DOHH2 (cell line): ENCODE results near the gene TFF3.

Source experiments
- H3F3A ChIP-seq: fragments of 200-600 bp; sonication (generic), shearing (Covaris generic); 2 replicates; pipeline ENCODE4 v1.6.0; 2016; ENCODE audit warnings: antibody characterized with exemption, mild to moderate bottlenecking; ENCODE audit not compliant: control insufficient read depth, insufficient read depth
- H3K27ac ChIP-seq: fragments of 200-600 bp; sonication (generic); 2 replicates; pipeline ENCODE4 v1.5.1; 2014; ENCODE audit warnings: low read depth, mild to moderate bottlenecking, low read length, moderate library complexity
- H3K27me3 ChIP-seq: fragments of 200-600 bp; sonication (generic); 2 replicates; pipeline ENCODE4 v1.6.1; 2014; ENCODE audit warnings: mild to moderate bottlenecking, low read length, mixed read lengths; ENCODE audit not compliant: control insufficient read depth
- H3K36me3 ChIP-seq: fragments of 200-600 bp; sonication (generic); 2 replicates; pipeline ENCODE4 v1.6.1; 2014; ENCODE audit warnings: mild to moderate bottlenecking, low read length, moderate library complexity, mixed read lengths; ENCODE audit not compliant: control insufficient read depth
- H3K4me1 ChIP-seq: fragments of 200-600 bp; sonication (generic); 2 replicates; pipeline ENCODE4 v1.6.1; 2014; ENCODE audit warnings: mild to moderate bottlenecking, low read length, mixed read lengths; ENCODE audit not compliant: control insufficient read depth
- H3K4me2 ChIP-seq: fragments of 200-600 bp; sonication (generic); 2 replicates; pipeline ENCODE4 v1.6.0; 2014; ENCODE audit warnings: mild to moderate bottlenecking, low read length, moderate library complexity
- H3K4me3 ChIP-seq: fragments of 200-600 bp; sonication (generic); 2 replicates; pipeline ENCODE4 v1.5.1; 2014; ENCODE audit warnings: mild to moderate bottlenecking, low read length, mixed read lengths
- H3K79me2 ChIP-seq: fragments of 200-600 bp; sonication (generic); 2 replicates; pipeline ENCODE4 v1.6.1; 2014; ENCODE audit warnings: mild to moderate bottlenecking, low read length, mixed read lengths; ENCODE audit not compliant: control insufficient read depth
- H3K9me2 ChIP-seq: fragments of 200-600 bp; sonication (generic); replicated peaks from 2 replicates; pipeline ENCODE4 v1.6.1; 2014; ENCODE audit warnings: mild to moderate bottlenecking, low read length, mixed read lengths; ENCODE audit not compliant: control insufficient read depth
- H3K9me3 ChIP-seq: fragments of 200-600 bp; sonication (generic); 2 replicates; pipeline ENCODE4 v1.6.1; 2014; ENCODE audit warnings: antibody characterized with exemption, low read length, mixed read lengths; ENCODE audit not compliant: control insufficient read depth, insufficient read depth
- H4K20me1 ChIP-seq: fragments of 200-600 bp; sonication (generic); 2 replicates; pipeline ENCODE4 v1.6.0; 2014; ENCODE audit warnings: low read depth, mild to moderate bottlenecking, antibody characterized with exemption, low read length, moderate library complexity; ENCODE audit not compliant: control insufficient read depth, insufficient read depth
- CTCF ChIP-seq: fragments of 200-600 bp; sonication (generic); IDR thresholded peaks from one replicate; pipeline ENCODE4 v1.5.1; 2014; ENCODE audit warnings: antibody characterized with exemption, mild to moderate bottlenecking, low read depth, low read length; ENCODE audit not compliant: poor library complexity, severe bottlenecking
- EZH2phosphoT487 ChIP-seq: fragments of 200-600 bp; sonication (generic); IDR thresholded peaks from 2 replicates; pipeline ENCODE4 v1.6.1; 2017; ENCODE audit warnings: borderline replicate concordance, mild to moderate bottlenecking, antibody characterized with exemption, low read length, moderate library complexity, mixed read lengths

Gene TFF3

GRCh38 chr21:42291751-42292562 is 23.3 kb downstream of the TFF3 start:
- no peak overlapping the region for H3K4me3 ChIP-seq
- H3K9me2 ChIP-seq = no peaks in the 10 kb centered on the region
- H3F3A ChIP-seq = no peaks in the 10 kb centered on the region
- TF ChIP-seq EZH2phosphoT487 (no peak), CTCF (no peak)
- H3K4me1 ChIP-seq = no peaks in the 10 kb centered on the region
- no peaks in the 10 kb centered on the region for H3K36me3 ChIP-seq
- no peaks in the 10 kb centered on the region for H3K79me2 ChIP-seq
- no peaks in the 10 kb centered on the region for H4K20me1 ChIP-seq
- no peaks in the 10 kb centered on the region for H3K27me3 ChIP-seq
- H3K9me3 ChIP-seq = peaks cover 8% of the 10 kb centered on the region; the same call in 1 of the 2 replicates
- no peak overlapping the region for H3K4me2 ChIP-seq
- no peak overlapping the region for H3K27ac ChIP-seq

- H3K36me3 ChIP-seq = no peaks in the 10 kb centered on the region
Measured at GRCh38 chr21:42291003-42291750, 24.0 kb downstream of the TFF3 start.

GRCh38 chr21:42290505-42290904 is 24.7 kb downstream of the TFF3 start:
- peaks cover 9% of the 10 kb centered on the region; the same call in 1 of the 2 replicates for H3K27me3 ChIP-seq
- peaks cover 8% of the 10 kb centered on the region; the same call in 1 of the 2 replicates for H3K9me3 ChIP-seq
- H3K4me1 ChIP-seq = peaks cover 9% of the 10 kb centered on the region
- TF ChIP-seq EZH2phosphoT487 (no peak), CTCF (no peak)
- H3K9me2 ChIP-seq = no peaks in the 10 kb centered on the region
- H3K79me2 ChIP-seq = no peaks in the 10 kb centered on the region
- H3F3A ChIP-seq = no peaks in the 10 kb centered on the region
- no peaks in the 10 kb centered on the region for H4K20me1 ChIP-seq
- H3K27ac ChIP-seq = no peak overlapping the region
- no peak overlapping the region for H3K4me2 ChIP-seq
- no peak overlapping the region for H3K4me3 ChIP-seq
- H3K36me3 ChIP-seq = no peaks in the 10 kb centered on the region

More at GRCh38 chr21:42291003-42291750, 24.0 kb downstream of the TFF3 start:
- H3K4me2 ChIP-seq = no peak overlapping the region
- peaks cover 4% of the 10 kb centered on the region for H3K4me1 ChIP-seq
- peaks cover 4% of the 10 kb centered on the region; the same call in 1 of the 2 replicates for H3K27me3 ChIP-seq
- TF ChIP-seq CTCF = no peak
- no peak for TF ChIP-seq EZH2phosphoT487
- no peaks in the 10 kb centered on the region for H4K20me1 ChIP-seq
- H3K4me3 ChIP-seq = no peak overlapping the region
- H3K9me2 ChIP-seq = no peaks in the 10 kb centered on the region
- H3K27ac ChIP-seq = no peak overlapping the region
- H3F3A ChIP-seq = no peaks in the 10 kb centered on the region
- H3K79me2 ChIP-seq = no peaks in the 10 kb centered on the region
- H3K9me3 ChIP-seq = peaks cover 8% of the 10 kb centered on the region; the same call in 1 of the 2 replicates
